Heart left ventricle (tissue), 13 donors: ENCODE measurements around the gene SLC41A1.

Experiments
- POLR2A ChIP-seq, 2 donors: fragments of 450-650 bp; IDR thresholded peaks; one replicate each; pipeline ENCODE4 v1.6.1; 2017; ENCODE audit warnings: antibody characterized with exemption in 2 of 2, mild to moderate bottlenecking in 2 of 2, moderate library complexity in 2 of 2
- TF ChIP-seq, protein P1 (sequence below), 12 donors: fragments of 200-600 bp; sonication (generic) in 4 of 12; IDR thresholded peaks; one replicate each; pipeline versions ENCODE4 v1.5.0 to v1.8.0; 2018 to 2022; ENCODE audit warnings: antibody characterized with exemption in 12 of 12, mild to moderate bottlenecking in 5 of 12
- donor health status: ischemic (EF 13 %, LVEDD 7.1; RV severe dilation, severe dysfunction).
- donor health status: DM: no; HTN: yes; CAD: no.
- donor health status: DM: no; HTN: no; CAD: no.
- donor health status: ischemic (EF 25% LVEDD 6.9; RV normal size, moderate dysfunction).
- donor health status: ischemic (EF 25% LVEDD 5.7; RV mildly dilated, moderate dysfunction).
- donor health status: ischemic (EF 35%, LVEDD 5.7; RV mildly dilated, moderate dysfunction).
- donor health status: nonischemic (EF 11% LVEDD 7.7; RV severe dilation, severe dysfunction).
- donor health status: DM: yes; HTN: yes; CAD: no.
- donor health status: PGD.
- donor health status: ischemic (EF 29% LVEDD 5.4; RV normal size, mild dysfunction).
- donor health status: nonischemic (EF 23%, LVEDD 6.1; RV moderate dilation, normal function).

DNA sequence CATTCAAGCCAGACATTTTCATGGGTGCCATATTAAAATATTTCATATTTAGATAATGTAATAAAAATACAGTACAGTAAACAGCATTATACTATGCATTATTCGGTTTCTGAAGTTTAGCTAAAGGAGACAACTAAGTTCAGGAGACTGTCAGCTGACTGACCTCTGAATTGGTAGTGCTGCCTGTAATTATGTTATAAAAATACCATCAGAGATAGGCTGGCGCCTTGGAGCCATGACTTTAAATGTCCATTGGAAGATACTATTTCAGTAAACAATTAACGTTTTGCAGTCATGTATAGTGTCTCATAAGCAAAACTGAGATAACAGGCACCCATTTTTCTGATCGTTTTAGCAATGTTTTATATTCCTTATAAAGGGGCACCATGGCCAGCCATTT, 26.4 kb downstream of the SLC41A1 start:
- TF ChIP-seq, protein P1, sequence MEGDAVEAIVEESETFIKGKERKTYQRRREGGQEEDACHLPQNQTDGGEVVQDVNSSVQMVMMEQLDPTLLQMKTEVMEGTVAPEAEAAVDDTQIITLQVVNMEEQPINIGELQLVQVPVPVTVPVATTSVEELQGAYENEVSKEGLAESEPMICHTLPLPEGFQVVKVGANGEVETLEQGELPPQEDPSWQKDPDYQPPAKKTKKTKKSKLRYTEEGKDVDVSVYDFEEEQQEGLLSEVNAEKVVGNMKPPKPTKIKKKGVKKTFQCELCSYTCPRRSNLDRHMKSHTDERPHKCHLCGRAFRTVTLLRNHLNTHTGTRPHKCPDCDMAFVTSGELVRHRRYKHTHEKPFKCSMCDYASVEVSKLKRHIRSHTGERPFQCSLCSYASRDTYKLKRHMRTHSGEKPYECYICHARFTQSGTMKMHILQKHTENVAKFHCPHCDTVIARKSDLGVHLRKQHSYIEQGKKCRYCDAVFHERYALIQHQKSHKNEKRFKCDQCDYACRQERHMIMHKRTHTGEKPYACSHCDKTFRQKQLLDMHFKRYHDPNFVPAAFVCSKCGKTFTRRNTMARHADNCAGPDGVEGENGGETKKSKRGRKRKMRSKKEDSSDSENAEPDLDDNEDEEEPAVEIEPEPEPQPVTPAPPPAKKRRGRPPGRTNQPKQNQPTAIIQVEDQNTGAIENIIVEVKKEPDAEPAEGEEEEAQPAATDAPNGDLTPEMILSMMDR (IDR thresholded peaks at IDR 0.05) = no peak
- no peak for TF ChIP-seq POLR2A (IDR thresholded peaks at IDR 0.05)
